HUES48 (cell line): Measurements from ENCODE around the gene NFYA.

Experiments
- H3K27ac ChIP-seq: one replicate; pipeline ENCODE4 v1.7.0; 2013; ENCODE audit warnings: low read depth, low read length, inconsistent platforms
- H3K27me3 ChIP-seq: 2 replicates; pipeline ENCODE4 v1.6.1; 2013; ENCODE audit warnings: mild to moderate bottlenecking, low read length; ENCODE audit not compliant: control insufficient read depth, insufficient read depth
- H3K36me3 ChIP-seq: 2 replicates; pipeline ENCODE4 v1.6.1; 2013; ENCODE audit warnings: low read length; ENCODE audit not compliant: control insufficient read depth, insufficient read depth
- H3K4me1 ChIP-seq: 2 replicates; pipeline ENCODE4 v1.6.1; 2013; ENCODE audit warnings: mild to moderate bottlenecking, low read length; ENCODE audit not compliant: control insufficient read depth, insufficient read depth
- H3K4me3 ChIP-seq: 2 replicates; pipeline ENCODE4 v1.5.1; 2013; ENCODE audit warnings: mild to moderate bottlenecking, low read depth, low read length
- H3K9ac ChIP-seq: 2 replicates; pipeline ENCODE4 v1.6.1; 2013; ENCODE audit warnings: mild to moderate bottlenecking, low read depth, low read length, moderate library complexity
- H3K9me3 ChIP-seq: 2 replicates; pipeline ENCODE4 v1.6.1; 2013; ENCODE audit warnings: low read length; ENCODE audit not compliant: control insufficient read depth, insufficient read depth

Gene NFYA

DNA sequence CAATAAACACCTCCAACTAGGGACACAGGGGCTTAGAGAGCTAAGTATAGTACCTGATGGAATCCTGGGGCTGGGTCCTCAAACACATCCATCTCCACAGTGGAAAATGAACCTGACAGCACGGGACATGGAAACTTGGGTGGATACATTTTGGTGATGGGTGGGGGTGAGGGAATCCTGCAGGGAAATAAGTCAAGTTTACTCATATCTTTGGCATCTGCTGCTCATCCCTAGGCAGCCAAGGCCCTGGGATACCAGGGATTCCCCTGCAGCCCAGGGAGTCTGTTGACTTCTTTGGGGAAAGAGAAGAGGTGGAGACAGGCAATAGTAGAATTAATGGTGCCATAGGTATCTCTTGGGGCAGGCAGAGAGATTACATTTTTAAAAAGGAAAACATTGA is 13.2 kb upstream of the NFYA start:
- H3K9ac ChIP-seq: no peak overlapping the region

DNA sequence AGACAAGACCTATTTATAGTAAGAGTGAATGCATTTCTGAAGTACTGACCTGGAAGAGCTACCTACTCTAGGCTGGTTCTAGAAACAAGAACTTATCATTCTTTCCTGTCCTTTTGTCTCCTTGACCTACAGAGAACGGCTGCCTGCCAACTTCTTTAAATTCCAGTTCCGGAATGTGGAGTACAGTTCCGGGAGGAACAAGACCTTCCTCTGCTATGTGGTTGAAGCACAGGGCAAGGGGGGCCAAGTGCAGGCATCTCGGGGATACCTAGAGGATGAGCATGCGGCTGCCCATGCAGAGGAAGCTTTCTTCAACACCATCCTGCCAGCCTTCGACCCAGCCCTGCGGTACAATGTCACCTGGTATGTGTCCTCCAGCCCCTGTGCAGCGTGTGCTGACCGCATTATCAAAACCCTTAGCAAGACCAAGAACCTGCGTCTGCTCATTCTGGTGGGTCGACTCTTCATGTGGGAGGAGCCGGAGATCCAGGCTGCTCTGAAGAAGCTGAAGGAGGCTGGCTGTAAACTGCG is 11.5 kb upstream of the NFYA start:
- H3K27ac ChIP-seq: no peak overlapping the region
- H3K36me3 ChIP-seq: peaks cover 25% of the 10 kb centered on the region
- H3K4me1 ChIP-seq: peaks cover 15% of the 10 kb centered on the region; the same call in 1 of the 2 replicates
- H3K9me3 ChIP-seq: no peaks in the 10 kb centered on the region
- no peaks in the 10 kb centered on the region for H3K27me3 ChIP-seq
- no peak overlapping the region for H3K4me3 ChIP-seq
- no peak overlapping the region for H3K9ac ChIP-seq

More for the DNA sequence above, 13.2 kb upstream of the NFYA start:
- Histone ChIP-seq H3K4me3 (no peak overlapping the region), H3K9me3 (no peaks in the 10 kb centered on the region), H3K36me3 (peaks cover 9% of the 10 kb centered on the region), H3K27me3 (no peaks in the 10 kb centered on the region), H3K4me1 (peaks cover 15% of the 10 kb centered on the region; the same call in 1 of the 2 replicates), H3K27ac (no peak overlapping the region)

GRCh38 chr6:41062056-41062455 is 10.7 kb upstream of the NFYA start:
- Histone ChIP-seq H3K36me3 (peaks cover 30% of the 10 kb centered on the region), H3K27me3 (no peaks in the 10 kb centered on the region), H3K4me3 (no peak overlapping the region), H3K9me3 (no peaks in the 10 kb centered on the region), H3K9ac (no peak overlapping the region), H3K4me1 (peaks cover 15% of the 10 kb centered on the region; the same call in 1 of the 2 replicates), H3K27ac (no peak overlapping the region)

DNA sequence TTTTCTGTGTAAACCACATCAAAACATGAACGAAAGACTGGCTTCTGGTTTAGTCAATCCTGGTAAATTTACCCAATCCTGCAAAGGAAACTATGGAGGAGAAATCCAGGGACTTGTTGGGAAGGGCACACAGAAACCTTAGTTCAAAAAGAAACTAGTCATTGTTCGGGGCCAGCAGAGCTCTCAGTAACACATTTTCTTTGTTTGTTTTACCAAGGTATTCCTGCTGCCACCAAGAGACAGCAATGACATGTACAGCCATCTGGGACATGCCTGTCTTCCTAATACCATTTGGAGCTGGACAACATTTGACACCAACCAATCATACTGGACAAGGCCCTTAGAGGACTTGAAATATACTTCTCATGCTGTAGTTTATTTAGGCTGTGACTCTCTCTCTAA is 8.9 kb upstream of the NFYA start:
- no peaks in the 10 kb centered on the region for H3K9me3 ChIP-seq
- no peak overlapping the region for H3K4me3 ChIP-seq
- no peaks in the 10 kb centered on the region for H3K27me3 ChIP-seq
- peaks cover 48% of the 10 kb centered on the region for H3K36me3 ChIP-seq
- peaks cover 12% of the 10 kb centered on the region; the same call in 1 of the 2 replicates for H3K4me1 ChIP-seq
- peak overlapping the region; percentile 48 for H3K27ac ChIP-seq
- H3K9ac ChIP-seq: no peak overlapping the region

DNA sequence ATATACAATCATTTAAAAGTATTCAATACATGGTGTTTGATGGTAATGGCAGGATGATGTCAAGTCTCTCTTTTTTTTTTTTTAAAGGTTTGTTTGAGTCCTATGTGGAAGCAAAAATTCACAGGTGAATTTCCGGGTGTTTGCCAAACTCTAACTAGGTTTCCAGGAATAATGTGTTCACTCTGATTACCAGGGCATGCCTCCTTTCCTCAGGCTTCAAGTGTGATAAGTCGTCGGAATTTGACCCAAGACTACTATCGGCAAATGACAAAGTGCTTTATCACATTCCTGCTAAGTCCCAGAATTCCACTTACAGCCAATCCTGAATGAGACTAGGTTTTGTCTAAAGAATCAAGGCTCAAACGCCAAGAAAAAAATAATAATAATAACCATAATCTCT is 7.9 kb upstream of the NFYA start:
- Histone ChIP-seq H3K4me3 (no peak overlapping the region), H3K36me3 (peaks cover 57% of the 10 kb centered on the region)

DNA sequence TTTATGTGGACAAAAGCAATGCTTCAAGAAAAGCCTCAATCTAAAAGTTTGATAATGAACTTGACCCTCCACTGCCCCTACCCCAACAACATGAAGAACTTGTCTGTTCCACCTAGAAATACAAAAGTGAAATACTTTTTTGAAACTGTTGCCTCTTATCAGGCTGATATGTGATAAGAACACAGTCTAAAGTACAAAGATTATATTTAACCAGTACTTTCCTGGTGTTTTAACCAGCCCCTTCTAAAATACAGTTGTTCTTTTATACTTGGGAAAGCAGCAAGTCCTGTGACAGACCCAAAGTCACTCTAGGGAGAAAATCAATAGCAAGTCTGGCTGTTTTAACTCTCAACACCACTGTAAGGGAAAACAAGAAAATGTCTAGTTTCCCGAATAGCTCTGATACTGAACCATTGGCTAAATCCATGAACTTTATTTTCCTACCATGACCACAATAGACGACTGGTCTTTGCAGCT is 7.2 kb upstream of the NFYA start:
- no peaks in the 10 kb centered on the region for H3K9me3 ChIP-seq
- H3K36me3 ChIP-seq: peaks cover 58% of the 10 kb centered on the region

More for the DNA sequence above, 7.9 kb upstream of the NFYA start:
- Histone ChIP-seq H3K9ac (no peak overlapping the region), H3K9me3 (no peaks in the 10 kb centered on the region), H3K27ac (peak overlapping the region; percentile 18), H3K27me3 (no peaks in the 10 kb centered on the region), H3K4me1 (0 out of 2 replicates have a peak, but pooled peaks cover 3% of the 10 kb centered on the region)

GRCh38 chr6:41066867-41067304 is 5.9 kb upstream of the NFYA start:
- no peaks in the 10 kb centered on the region for H3K9me3 ChIP-seq
- peaks cover 58% of the 10 kb centered on the region for H3K36me3 ChIP-seq
- peaks cover 9% of the 10 kb centered on the region for H3K4me1 ChIP-seq
- H3K9ac ChIP-seq: no peak overlapping the region
- H3K27me3 ChIP-seq: no peaks in the 10 kb centered on the region
- H3K27ac ChIP-seq: no peak overlapping the region
- no peak overlapping the region for H3K4me3 ChIP-seq

More for the DNA sequence above, 7.2 kb upstream of the NFYA start:
- no peak overlapping the region for H3K9ac ChIP-seq
- peaks cover 2% of the 10 kb centered on the region for H3K4me1 ChIP-seq
- no peak overlapping the region for H3K27ac ChIP-seq
- H3K27me3 ChIP-seq: no peaks in the 10 kb centered on the region
- H3K4me3 ChIP-seq: no peak overlapping the region

GRCh38 chr6:41071501-41071922 is 1.3 kb upstream of the NFYA start:
- H3K36me3 ChIP-seq: peaks cover 39% of the 10 kb centered on the region
- H3K9me3 ChIP-seq: no peaks in the 10 kb centered on the region
- peaks cover 29% of the 10 kb centered on the region for H3K4me1 ChIP-seq
- no peaks in the 10 kb centered on the region for H3K27me3 ChIP-seq
- H3K4me3 ChIP-seq: peak overlapping the region; percentile 86
- H3K9ac ChIP-seq: peak overlapping the region; percentile 92
- H3K27ac ChIP-seq: peak overlapping the region; percentile 99

DNA sequence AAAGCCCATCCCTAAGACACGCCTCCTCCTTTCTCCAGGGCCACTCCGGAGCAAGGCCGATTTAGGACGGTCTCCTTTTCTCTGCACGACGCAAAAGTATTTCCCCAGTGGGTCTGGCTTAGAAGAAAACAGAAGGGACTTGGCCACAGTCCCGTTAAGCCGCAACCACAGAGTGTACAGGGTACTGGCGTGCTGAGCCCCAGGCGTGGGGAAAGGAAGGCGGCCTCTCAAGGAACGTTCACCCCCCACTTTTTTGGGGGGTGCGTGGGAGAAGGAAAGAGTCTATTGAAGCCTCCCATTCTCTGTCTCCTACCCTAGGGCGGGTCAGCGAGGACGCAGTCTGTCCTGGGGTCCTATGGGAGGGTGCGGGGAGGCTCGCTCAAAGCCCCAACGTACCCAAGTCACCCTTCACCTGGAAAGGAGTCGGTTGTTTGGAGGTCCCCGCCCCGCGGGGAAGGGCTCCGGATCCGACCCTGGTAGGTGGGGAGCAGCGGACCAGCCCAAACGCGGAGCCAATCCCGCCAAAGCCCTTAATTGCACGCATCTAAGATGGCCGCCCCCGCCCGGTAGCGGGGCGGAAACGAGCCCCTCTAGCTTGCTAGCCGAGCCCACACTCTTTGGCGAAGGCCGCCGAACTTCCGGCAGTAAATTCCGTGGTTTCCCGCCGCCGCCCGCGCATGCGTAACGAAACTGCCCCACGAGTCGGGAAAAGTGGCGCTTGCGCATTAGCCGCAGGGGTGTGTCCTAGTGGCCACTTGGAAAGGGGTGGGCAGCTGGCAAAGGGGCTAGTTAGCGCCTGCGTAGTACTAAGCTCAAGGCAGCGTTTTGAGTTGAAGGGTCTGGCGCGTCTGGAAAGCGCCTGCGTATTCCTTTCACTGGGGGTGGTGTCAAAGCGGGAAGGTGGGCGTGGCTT is 595 bp upstream of the NFYA start, which contains the start of gene OARD1:
Gene OARD1 (minus strand): TSS at position 434 of the 913 bp plus-strand sequence. CDS start 722 bp downstream, outside the sequence.
- Histone ChIP-seq H3K27me3 (no peaks in the 10 kb centered on the region), H3K4me1 (peaks cover 31% of the 10 kb centered on the region), H3K9me3 (no peaks in the 10 kb centered on the region), H3K4me3 (peak within 1 kb of the TSS; percentile 86), H3K9ac (peak within 1 kb of the TSS; percentile 92), H3K27ac (peak within 1 kb of the TSS; percentile 99), H3K36me3 (peaks cover 36% of the 10 kb centered on the region)

DNA sequence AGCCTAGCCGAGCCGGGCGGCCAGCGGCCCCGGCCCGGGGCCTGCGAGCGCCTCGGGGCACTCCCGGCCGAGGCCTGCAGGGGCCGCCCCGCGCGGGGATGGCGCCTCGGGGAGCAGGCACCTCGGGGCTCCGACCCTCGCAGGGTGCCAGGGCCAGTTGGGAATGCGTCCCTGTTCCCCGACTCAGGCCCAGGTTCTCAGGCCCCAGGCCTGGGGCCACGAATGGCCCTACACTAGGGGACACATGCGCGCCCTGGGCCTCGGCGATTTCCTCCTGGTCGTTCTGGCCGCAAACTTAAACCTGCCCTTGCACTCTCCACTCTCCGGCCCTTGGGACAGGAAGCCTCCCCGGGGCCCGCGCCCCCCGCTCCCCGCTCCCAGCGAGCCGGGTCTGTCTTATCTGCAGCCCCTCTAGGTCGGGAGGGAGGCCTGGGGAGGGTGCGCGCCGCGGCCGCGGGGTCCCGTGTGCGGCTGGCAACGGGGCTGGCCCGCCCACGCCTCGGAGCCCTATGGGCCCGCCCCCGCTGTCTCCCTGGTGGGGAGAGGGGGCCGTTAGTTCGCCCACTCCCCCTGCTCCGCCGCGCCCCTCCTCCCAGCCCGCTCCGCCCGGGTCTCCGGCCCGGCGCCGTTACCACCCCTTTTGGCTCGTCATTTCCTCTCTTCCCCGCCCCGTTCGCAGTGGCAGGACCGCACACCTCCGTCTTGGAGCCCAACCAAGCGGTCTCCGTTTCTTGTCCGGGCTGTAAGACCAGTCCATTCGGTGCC is 611 bp downstream of the NFYA start:
- H3K36me3 ChIP-seq: peaks cover 29% of the 10 kb centered on the region
- peaks cover 31% of the 10 kb centered on the region for H3K4me1 ChIP-seq
- H3K9me3 ChIP-seq: no peaks in the 10 kb centered on the region
- no peaks in the 10 kb centered on the region for H3K27me3 ChIP-seq
- H3K9ac ChIP-seq: peak overlapping the region; percentile 92
- peak overlapping the region; percentile 99 for H3K27ac ChIP-seq
- H3K4me3 ChIP-seq: peak overlapping the region; percentile 86
